Measurements from ENCODE around the gene HELQ.

HELQ gene

DNA sequence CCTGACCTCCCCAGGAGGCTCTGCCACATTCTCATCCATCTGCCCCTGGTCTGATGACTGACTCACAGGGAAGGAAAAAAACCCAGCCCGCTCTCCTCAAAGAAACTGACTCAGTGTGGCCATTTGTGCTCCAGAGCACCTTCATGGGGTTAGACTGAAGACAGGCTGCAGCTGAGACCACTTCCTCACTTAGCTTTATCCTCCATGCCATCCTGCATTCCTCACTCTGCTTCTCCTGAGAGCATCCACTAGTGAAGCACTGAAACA lies 85.0 kb downstream of the HELQ start:
- no peak for DNase-seq

DNA sequence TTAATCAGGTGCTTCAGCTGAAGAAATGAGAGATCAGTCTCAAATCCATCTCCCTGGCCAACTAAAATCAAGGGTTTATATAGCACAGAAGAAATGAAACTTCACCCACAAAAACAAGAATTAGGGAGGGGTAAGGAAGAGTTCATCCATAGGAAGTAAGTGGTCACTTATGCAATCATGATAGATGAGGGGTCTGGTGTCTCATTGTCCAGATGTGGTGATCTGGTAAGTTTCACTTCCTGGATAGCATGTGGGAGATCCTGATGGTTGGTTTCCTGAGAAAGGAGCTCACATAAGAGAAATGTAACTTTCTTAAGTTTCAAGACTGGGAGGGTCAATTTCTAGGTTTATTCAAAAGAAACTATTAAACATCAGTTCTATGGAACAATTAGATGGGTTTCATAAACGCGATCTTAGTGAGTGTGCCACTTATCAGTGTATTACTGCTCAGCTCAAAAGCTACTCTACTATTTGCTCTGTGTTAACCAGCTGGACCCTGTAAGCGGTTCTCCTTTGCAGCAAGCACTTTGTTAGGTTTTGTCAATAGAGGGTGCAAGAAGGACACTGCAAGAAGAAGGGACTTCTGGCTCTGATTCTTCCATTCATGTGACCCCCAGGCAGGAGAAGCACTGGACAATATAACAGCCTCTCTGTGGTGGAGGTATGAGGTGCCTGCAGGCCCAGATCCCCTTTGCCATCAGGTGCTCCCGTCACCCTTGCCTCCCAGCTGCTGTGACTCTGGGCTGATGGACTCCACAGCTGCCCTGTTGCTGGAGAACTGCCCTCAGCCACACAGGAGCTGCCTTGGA lies 85.6 kb downstream of the HELQ start:
- no peak for DNase-seq

DNA sequence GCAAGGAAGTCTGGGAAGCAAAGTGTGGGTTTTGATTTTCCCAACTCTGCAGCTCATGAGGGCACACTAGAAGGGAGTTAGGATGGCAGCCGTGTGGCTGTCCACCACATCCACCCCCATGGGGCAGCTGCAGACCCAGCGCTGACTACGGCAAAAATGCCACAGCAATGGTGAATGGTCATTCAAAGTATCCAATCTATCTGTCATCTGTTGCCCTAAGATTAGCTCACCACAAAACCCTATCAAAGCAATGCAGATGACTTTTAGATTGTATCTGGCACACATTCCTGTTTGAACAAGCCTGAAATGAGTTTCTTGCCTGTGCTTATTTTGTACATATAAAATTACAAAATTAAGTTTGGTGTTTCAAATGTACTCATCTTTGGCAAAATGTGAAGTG lies 91.3 kb downstream of the HELQ start:
- DNase-seq = no peak

DNA sequence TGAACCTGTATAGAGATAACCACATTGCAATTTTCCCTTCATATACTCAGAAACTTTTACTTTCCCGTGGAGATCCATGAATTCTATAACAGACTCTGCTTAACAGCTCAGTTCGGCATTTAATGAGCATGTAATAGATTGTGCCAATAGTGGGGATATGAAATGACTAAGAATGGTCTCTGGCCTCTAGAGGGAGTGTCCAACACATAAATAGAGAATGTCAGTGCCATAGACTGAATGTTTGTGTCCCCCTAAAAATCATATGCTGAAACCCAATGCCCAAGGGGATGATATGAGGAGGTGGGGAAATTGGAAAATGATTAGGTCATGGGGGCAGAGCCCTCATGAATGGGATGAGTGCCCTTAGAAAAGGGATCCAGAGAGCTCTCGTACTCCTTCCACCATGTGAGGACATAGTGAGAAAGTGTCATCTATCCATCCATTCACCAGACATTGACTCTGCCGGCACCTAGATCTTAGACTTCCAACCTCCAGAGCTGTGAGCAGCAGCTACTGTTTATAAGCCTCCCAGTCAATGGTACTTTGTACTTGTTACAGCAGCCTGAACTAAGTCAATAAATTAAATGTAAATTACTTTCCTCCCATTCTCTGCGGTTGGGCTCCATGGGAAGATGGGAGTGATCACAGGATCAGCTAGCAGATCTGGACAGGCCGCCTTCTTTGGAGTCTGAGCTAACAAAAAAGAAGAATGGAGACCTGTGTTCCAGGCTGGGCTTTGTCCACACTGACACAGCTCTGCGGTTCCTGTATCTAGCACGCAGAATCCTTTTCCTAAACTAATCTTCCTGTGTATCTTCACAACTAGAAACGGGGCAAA lies 92.9 kb downstream of the HELQ start:
- DNase-seq = peak; percentile 5 to 8

DNA sequence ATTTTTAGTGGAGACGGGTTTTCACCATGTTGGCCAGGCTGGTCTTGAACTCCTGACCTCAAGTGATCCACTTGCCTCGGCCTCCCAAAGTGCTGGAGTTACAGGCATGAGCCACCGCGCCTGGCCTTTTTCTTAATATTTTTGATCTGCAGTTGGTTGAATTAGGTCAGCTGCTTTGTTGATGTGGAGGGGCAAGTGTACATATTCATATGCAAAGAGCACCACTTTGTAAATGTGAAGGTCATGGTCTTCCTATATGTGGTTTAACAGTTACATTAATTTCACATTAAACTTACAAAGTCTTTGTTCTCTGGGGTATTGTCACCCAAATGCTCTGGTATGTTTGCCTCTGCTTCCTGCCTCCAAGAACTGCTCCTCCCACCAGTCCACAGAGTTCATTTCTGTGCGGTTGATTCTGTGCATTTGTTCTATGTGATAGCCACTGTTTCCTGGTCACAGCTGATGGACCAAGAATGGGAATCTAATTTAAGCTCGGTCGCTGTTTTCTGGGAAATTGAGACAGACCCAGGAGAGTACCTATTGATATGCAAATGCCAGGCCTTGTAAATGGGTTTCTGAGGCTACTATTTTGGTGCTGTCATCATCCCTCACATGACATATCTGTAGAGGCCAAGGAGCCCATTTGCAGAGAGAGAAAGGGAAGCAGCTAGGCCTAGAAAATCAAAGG lies 94.1 kb downstream of the HELQ start:
- DNase-seq = no peak

DNA sequence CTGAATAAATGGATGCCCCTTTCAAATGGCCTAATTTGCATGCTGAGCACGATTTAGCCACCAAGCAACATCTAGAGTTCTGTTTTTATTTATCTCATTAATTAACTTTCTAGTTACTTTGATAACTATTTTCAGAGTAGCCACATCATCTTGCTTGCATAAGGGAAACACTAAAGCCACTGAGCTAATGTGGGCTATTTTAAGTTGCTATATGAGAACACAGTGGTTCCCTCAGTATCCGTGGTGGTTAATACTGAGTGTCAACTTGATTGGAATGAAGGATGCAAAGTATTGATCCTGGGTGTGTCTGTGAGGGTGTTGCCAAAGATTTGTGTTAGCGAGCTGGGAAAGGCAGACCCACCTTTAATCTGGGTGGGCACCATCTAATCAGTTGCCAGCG lies 95.6 kb downstream of the HELQ start:
- DNase-seq = no peak

DNA sequence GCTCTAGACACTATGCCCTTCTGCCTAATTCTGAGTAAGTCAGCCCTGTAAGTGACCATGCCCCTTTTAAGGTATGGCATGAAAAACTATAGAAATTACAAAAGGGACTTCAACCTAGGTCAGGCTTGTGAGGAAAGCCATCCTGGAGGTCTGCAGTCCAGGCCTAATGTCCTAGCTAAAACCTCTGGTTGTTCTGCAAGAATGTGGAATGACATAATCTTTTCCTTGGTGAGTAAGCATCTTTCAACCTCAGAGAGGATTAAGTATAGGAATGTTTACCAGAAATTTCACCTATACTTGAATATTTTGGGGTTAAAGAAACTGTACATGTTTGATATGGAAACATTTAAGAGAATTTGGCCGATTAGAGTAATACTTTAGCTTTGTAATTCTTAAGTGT lies 97.2 kb downstream of the HELQ start:
- no peak for DNase-seq

Measured in SHP77 (cell line).